ENCODE measurements around the gene CD207.

GRCh38 chr2:70855667-70856066 lies 20.1 kb upstream of the CD207 start:
- TF ChIP-seq YY1 (IDR thresholded peaks at IDR 0.05; ENCODE audit: insufficient read depth, insufficient read length): no peak
- no peak for TF ChIP-seq SUZ12 (IDR thresholded peaks at IDR 0.05; ENCODE audit: extremely low read depth, insufficient read depth, insufficient read length)
- no peak for TF ChIP-seq ZNF274 (IDR thresholded peaks at IDR 0.05; ENCODE audit: low read depth, low read length)

Data from NT2/D1 (cell line).